BLaER1 treated with 17β-estradiol and CSF1 and Interleukin-3, amounts not matched to agents 10 nM and 100 nM (cell line): ENCODE measurements around the gene USP4.

Source experiments
- H3K27ac ChIP-seq, 11 experiments: shearing (Covaris generic); formaldehyde crosslinking; 2 replicates each; pipeline ENCODE4 v1.8.1; 2022
- H3K27me3 ChIP-seq, 11 experiments: shearing (Covaris generic); formaldehyde crosslinking; 2 replicates each; pipeline ENCODE4 v1.8.1; 2022
- H3K36me3 ChIP-seq, 11 experiments: shearing (Covaris generic); formaldehyde crosslinking; 2 replicates each; pipeline ENCODE4 v1.8.1; 2022
- H3K4me1 ChIP-seq, 10 experiments: shearing (Covaris generic); formaldehyde crosslinking; 2 replicates each; pipeline ENCODE4 v1.8.1; 2022
- H3K4me2 ChIP-seq, 11 experiments: shearing (Covaris generic); formaldehyde crosslinking; 2 replicates each; pipeline ENCODE4 v1.8.1; 2022
- H3K4me3 ChIP-seq, 10 experiments: shearing (Covaris generic); formaldehyde crosslinking; 2 replicates each; pipeline ENCODE4 v1.8.1; 2022
- H3K9ac ChIP-seq, 11 experiments: shearing (Covaris generic); formaldehyde crosslinking; 2 replicates each; pipeline ENCODE4 v1.8.1; 2022
- H3K9me3 ChIP-seq, 11 experiments: shearing (Covaris generic); formaldehyde crosslinking; replicated peaks in 1 of 11; 2 replicates each; pipeline ENCODE4 v1.8.1; 2022
- H4K20me1 ChIP-seq, 11 experiments: shearing (Covaris generic); formaldehyde crosslinking; 2 replicates each; pipeline ENCODE4 v1.8.1; 2022
- Cebpa-rat ChIP-seq, 11 experiments: shearing (Covaris generic); IDR thresholded peaks; 2 replicates each; pipeline ENCODE4 v1.8.1; 2022

Gene USP4

GRCh38 chr3:49313896-49314688, 25.8 kb downstream of the USP4 start:
- H4K20me1 ChIP-seq: peaks cover 0 to 99% (median 49%) of the 10 kb centered on the region in 11 experiments; a peak in 16 of 22 replicates
- TF ChIP-seq Cebpa-rat (IDR thresholded peaks at IDR 0.05): no peak
- no peak overlapping the region for H3K4me3 ChIP-seq
- H3K4me2 ChIP-seq: peak overlapping the region in 8 of 11 experiments; percentile 4 to 46 (median 18); a peak in 9 of 22 replicates
- H3K36me3 ChIP-seq: peaks cover 99 to 100% (median 100%) of the 10 kb centered on the region in 11 experiments
- H3K9ac ChIP-seq: no peak overlapping the region
- H3K27ac ChIP-seq: peak overlapping the region in 1 of 11 experiments; percentile 15; a peak in 1 of 22 replicates
- H3K4me1 ChIP-seq: peaks cover 0 to 19% (median 11%) of the 10 kb centered on the region in 10 experiments; a peak in 16 of 20 replicates
- no peaks in the 10 kb centered on the region for H3K9me3 ChIP-seq
- H3K27me3 ChIP-seq: no peaks in the 10 kb centered on the region

GRCh38 chr3:49311283-49311682, 28.6 kb downstream of the USP4 start:
- Histone ChIP-seq H3K4me3 (no peak overlapping the region), H4K20me1 (peaks cover 0 to 99% (median 39%) of the 10 kb centered on the region in 11 experiments; a peak in 15 of 22 replicates), H3K9me3 (no peaks in the 10 kb centered on the region), H3K4me2 (no peak overlapping the region), H3K9ac (no peak overlapping the region), H3K27me3 (no peaks in the 10 kb centered on the region), H3K27ac (no peak overlapping the region), H3K36me3 (peaks cover 99 to 100% (median 100%) of the 10 kb centered on the region in 11 experiments), H3K4me1 (peaks cover 0 to 27% (median 15%) of the 10 kb centered on the region in 10 experiments; a peak in 16 of 20 replicates)
- TF ChIP-seq Cebpa-rat (IDR thresholded peaks at IDR 0.05): no peak

DNA sequence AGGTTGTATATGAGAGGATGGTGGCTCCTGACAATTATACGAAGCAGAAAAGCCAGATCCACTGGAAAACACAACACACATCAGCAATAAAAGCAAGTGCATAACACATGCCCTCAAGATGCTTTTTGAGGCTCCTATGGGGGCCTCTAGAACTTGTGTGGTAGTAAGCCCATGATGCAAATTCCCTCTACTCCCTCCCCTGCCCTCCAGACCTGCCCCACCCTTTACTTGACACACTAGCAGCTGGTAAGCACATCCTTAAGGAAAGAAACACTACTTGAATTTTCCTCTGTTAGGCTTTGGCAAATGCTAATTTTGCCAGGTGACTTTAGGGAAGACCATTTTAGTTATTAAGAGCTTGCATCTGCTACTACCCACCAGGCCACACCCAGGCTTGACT, 29.2 kb downstream of the USP4 start:
- peaks cover 99 to 100% (median 100%) of the 10 kb centered on the region in 11 experiments for H3K36me3 ChIP-seq
- no peak overlapping the region for H3K27ac ChIP-seq
- no peak for TF ChIP-seq Cebpa-rat (IDR thresholded peaks at IDR 0.05)
- H3K4me2 ChIP-seq: no peak overlapping the region
- peaks cover 0 to 99% (median 42%) of the 10 kb centered on the region in 11 experiments; a peak in 15 of 22 replicates for H4K20me1 ChIP-seq
- H3K9ac ChIP-seq: no peak overlapping the region
- no peak overlapping the region for H3K4me3 ChIP-seq
- H3K4me1 ChIP-seq: peaks cover 0 to 32% (median 19%) of the 10 kb centered on the region in 10 experiments; a peak in 17 of 20 replicates
- no peaks in the 10 kb centered on the region for H3K27me3 ChIP-seq
- H3K9me3 ChIP-seq: no peaks in the 10 kb centered on the region

GRCh38 chr3:49305608-49306007, 34.2 kb downstream of the USP4 start:
- Histone ChIP-seq H3K4me2 (peak overlapping the region in 6 of 11 experiments; percentile 19 to 46 (median 42); a peak in 8 of 22 replicates), H3K9me3 (no peaks in the 10 kb centered on the region), H3K4me1 (peaks cover 0 to 21% (median 14%) of the 10 kb centered on the region in 10 experiments; a peak in 11 of 20 replicates), H3K27ac (peak overlapping the region in 6 of 11 experiments; percentile 38 to 71 (median 62); a peak in 9 of 22 replicates), H3K9ac (peak overlapping the region in 3 of 11 experiments; percentile 25 to 31 (median 31); a peak in 6 of 22 replicates), H3K4me3 (no peak overlapping the region), H3K27me3 (no peaks in the 10 kb centered on the region), H3K36me3 (peaks cover 100% of the 10 kb centered on the region in 11 experiments), H4K20me1 (peaks cover 0 to 99% (median 32%) of the 10 kb centered on the region in 11 experiments; a peak in 13 of 22 replicates)
- TF ChIP-seq Cebpa-rat (IDR thresholded peaks at IDR 0.05): peak in 3 of 11 experiments; percentile 44 to 63 (median 57); a peak in 5 of 22 replicates

GRCh38 chr3:49302613-49303012, 37.2 kb downstream of the USP4 start:
- H4K20me1 ChIP-seq: peaks cover 0 to 100% (median 32%) of the 10 kb centered on the region in 11 experiments; a peak in 13 of 22 replicates
- no peaks in the 10 kb centered on the region for H3K9me3 ChIP-seq
- TF ChIP-seq Cebpa-rat (IDR thresholded peaks at IDR 0.05): no peak
- H3K36me3 ChIP-seq: peaks cover 98 to 100% (median 100%) of the 10 kb centered on the region in 11 experiments
- H3K4me3 ChIP-seq: no peak overlapping the region
- no peak overlapping the region for H3K4me2 ChIP-seq
- no peaks in the 10 kb centered on the region for H3K27me3 ChIP-seq
- H3K4me1 ChIP-seq: peaks cover 6 to 21% (median 14%) of the 10 kb centered on the region in 10 experiments; a peak in 18 of 20 replicates
- no peak overlapping the region; a peak in 1 of 22 replicates for H3K27ac ChIP-seq
- no peak overlapping the region for H3K9ac ChIP-seq

GRCh38 chr3:49300595-49300994, 39.3 kb downstream of the USP4 start:
- Histone ChIP-seq H3K9ac (no peak overlapping the region), H3K27ac (no peak overlapping the region), H3K36me3 (peaks cover 98 to 100% (median 100%) of the 10 kb centered on the region in 11 experiments), H4K20me1 (peaks cover 0 to 100% (median 35%) of the 10 kb centered on the region in 11 experiments; a peak in 15 of 22 replicates), H3K27me3 (no peaks in the 10 kb centered on the region), H3K4me1 (peaks cover 2 to 34% (median 6%) of the 10 kb centered on the region in 10 experiments; a peak in 18 of 20 replicates), H3K4me2 (no peak overlapping the region), H3K9me3 (no peaks in the 10 kb centered on the region), H3K4me3 (no peak overlapping the region)
- no peak for TF ChIP-seq Cebpa-rat (IDR thresholded peaks at IDR 0.05)

DNA sequence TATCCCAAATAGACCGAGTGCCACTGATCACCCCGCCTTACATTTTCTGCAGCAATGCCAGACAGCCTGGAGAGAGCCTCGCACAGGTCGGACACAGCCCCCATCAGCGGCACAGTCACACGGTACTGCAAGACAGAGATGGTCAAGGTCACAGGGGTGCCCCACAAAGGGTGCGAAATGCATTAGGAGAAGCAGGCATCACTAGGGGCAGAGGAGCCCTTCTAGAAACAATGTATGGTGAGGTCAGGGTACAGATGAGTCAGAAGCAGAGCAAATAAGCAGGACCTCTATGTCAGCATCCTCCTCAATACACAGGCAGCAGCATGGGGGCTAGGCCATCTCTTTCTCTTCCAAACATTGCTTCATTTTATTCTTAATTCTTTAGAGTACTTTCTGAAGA, 41.3 kb downstream of the USP4 start:
- Histone ChIP-seq H3K9ac (peak overlapping the region in 2 of 11 experiments; percentile 6 to 68; a peak in 3 of 22 replicates), H3K4me1 (peaks cover 0 to 39% (median 0%) of the 10 kb centered on the region in 10 experiments; a peak in 7 of 20 replicates), H3K4me3 (no peak overlapping the region), H3K4me2 (peak overlapping the region in 1 of 11 experiments; percentile 66; a peak in 1 of 22 replicates), H3K36me3 (peaks cover 98 to 100% (median 100%) of the 10 kb centered on the region in 11 experiments), H3K27me3 (no peaks in the 10 kb centered on the region), H3K27ac (peak overlapping the region in 3 of 11 experiments; percentile 7 to 62 (median 19); a peak in 1 of 22 replicates), H4K20me1 (peaks cover 0 to 100% (median 30%) of the 10 kb centered on the region in 11 experiments; a peak in 15 of 22 replicates), H3K9me3 (no peaks in the 10 kb centered on the region)
- no peak for TF ChIP-seq Cebpa-rat (IDR thresholded peaks at IDR 0.05)

DNA sequence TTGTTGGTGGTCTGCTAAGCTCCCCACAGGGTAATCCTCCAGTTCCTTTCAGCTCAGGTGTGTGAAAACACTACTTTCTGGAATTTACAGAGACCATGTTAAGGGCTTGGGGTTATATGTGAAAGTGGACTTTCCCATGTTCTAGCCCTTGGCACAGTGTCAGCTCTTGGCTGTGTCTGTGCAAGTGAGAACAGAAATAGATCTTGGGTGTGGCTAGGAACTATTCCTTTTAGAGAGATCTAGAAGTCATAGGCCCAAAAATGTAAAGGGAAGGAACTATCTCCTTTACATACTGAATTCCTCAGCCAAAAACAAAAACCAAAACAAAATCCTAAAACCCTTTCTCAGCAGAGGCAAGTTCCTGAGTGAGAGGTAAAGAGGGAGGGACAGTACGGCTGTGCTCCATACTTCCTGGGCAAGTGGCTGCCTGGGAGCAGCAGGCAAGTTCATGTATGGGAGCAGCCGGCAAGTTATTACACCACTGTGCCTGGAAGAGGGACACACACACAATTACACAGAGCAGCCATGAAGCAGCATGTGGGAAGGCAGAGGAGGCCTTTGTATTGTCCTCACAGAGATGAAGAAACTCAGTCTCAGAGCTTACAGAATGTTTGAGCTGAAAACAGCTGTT, 43.0 kb downstream of the USP4 start:
- no peaks in the 10 kb centered on the region for H3K9me3 ChIP-seq
- H3K4me1 ChIP-seq: peaks cover 0 to 39% (median 0%) of the 10 kb centered on the region in 10 experiments; a peak in 7 of 20 replicates
- peak overlapping the region in 3 of 11 experiments; percentile 25 to 66 (median 56); a peak in 5 of 22 replicates for H3K4me2 ChIP-seq
- H3K27me3 ChIP-seq: no peaks in the 10 kb centered on the region
- no peak overlapping the region for H3K4me3 ChIP-seq
- peak overlapping the region in 4 of 11 experiments; percentile 18 to 68 (median 50); a peak in 6 of 22 replicates for H3K9ac ChIP-seq
- peaks cover 0 to 98% (median 19%) of the 10 kb centered on the region in 11 experiments; a peak in 14 of 22 replicates for H4K20me1 ChIP-seq
- peak overlapping the region in 6 of 11 experiments; percentile 9 to 62 (median 34); a peak in 8 of 22 replicates for H3K27ac ChIP-seq
- TF ChIP-seq Cebpa-rat (IDR thresholded peaks at IDR 0.05): no peak
- H3K36me3 ChIP-seq: peaks cover 98 to 100% (median 100%) of the 10 kb centered on the region in 11 experiments
